ENCODE measurements around the gene SENP7.
"Not testable (repeated sequence)": the region's sequence is repeated elsewhere in the genome, so short reads cannot be mapped to it uniquely, and the experiment has no call there.

Gene SENP7

GRCh38 chr3:101325393-101326134, 187.4 kb downstream of the SENP7 start:
- no peak for DNase-seq (ENCODE audit: low spot score)

- DNase-seq (ENCODE audit: low spot score), result no peak
Measured at GRCh38 chr3:101320475-101320874, 192.5 kb downstream of the SENP7 start, which contains the start of gene IMPG2. IMPG2 (minus strand) TSS chr3:101320575; CDS start chr3:101320372, 203 bp downstream.

- DNase-seq (ENCODE audit: low spot score), result no peak
Measured at GRCh38 chr3:101319531-101319930, 193.5 kb downstream of the SENP7 start.

- DNase-seq (ENCODE audit: low spot score), result no peak
Measured at GRCh38 chr3:101312545-101312944, 200.5 kb downstream of the SENP7 start.

- DNase-seq (ENCODE audit: low spot score), result no peak
Measured at GRCh38 chr3:101311676-101312075, 201.3 kb downstream of the SENP7 start.

GRCh38 chr3:101310978-101311375, 202.0 kb downstream of the SENP7 start:
- no peak for DNase-seq (ENCODE audit: low spot score)

GRCh38 chr3:101308147-101308772, 204.8 kb downstream of the SENP7 start:
- not testable (repeated sequence) for DNase-seq (ENCODE audit: low spot score)

- DNase-seq (ENCODE audit: low spot score), result no peak
Measured at GRCh38 chr3:101303836-101304235, 209.2 kb downstream of the SENP7 start.

- DNase-seq (ENCODE audit: low spot score), result no peak
Measured at GRCh38 chr3:101303089-101303731, 209.8 kb downstream of the SENP7 start.

- DNase-seq (ENCODE audit: low spot score), result no peak
Measured at GRCh38 chr3:101300073-101300472, 212.9 kb downstream of the SENP7 start.

GRCh38 chr3:101292027-101292426, 221.0 kb downstream of the SENP7 start:
- no peak for DNase-seq (ENCODE audit: low spot score)

GRCh38 chr3:101288294-101288693, 224.7 kb downstream of the SENP7 start:
- no peak for DNase-seq (ENCODE audit: low spot score)

GRCh38 chr3:101284757-101285156, 228.3 kb downstream of the SENP7 start:
- DNase-seq (ENCODE audit: low spot score), result no peak

- no peak for DNase-seq (ENCODE audit: low spot score)
Measured at GRCh38 chr3:101281521-101282030, 231.4 kb downstream of the SENP7 start.

GRCh38 chr3:101279765-101280385, 233.1 kb downstream of the SENP7 start:
- no peak for DNase-seq (ENCODE audit: low spot score)

GRCh38 chr3:101279162-101279561, 233.8 kb downstream of the SENP7 start:
- DNase-seq (ENCODE audit: low spot score), result no peak

- DNase-seq (ENCODE audit: low spot score), result no peak
Measured at GRCh38 chr3:101278727-101279126, 234.3 kb downstream of the SENP7 start.
